Upper lobe of left lung (tissue), 6 donors: ENCODE measurements around the gene SATL1. TPM values are rescaled to one million over a fixed set of nuclear protein-coding genes. Genes with fewer than 3 reads are reported as not detected.

Experiments
- ATAC-seq, 2 donors: fragments of 200-7000 bp; cut with Tn5 transposase; one replicate each; pipeline ENCODE4 v1.9.1; 2022; ENCODE audit warnings: mild to moderate bottlenecking in 2 of 2, moderate library complexity in 2 of 2; ENCODE audit not compliant: low FRiP score in 2 of 2
- DNase-seq, 2 donors: peaks; one replicate each; pipeline ENCODE4 v3.0.0-alpha.2; 2019 to 2020
- H3K27ac ChIP-seq, 4 donors: fragments of 200-600 bp; sonication (generic); one replicate each; pipeline ENCODE4 v1.5.1; 2016 to 2019
- H3K27me3 ChIP-seq, 4 donors: fragments of 200-600 bp; sonication (generic); one replicate each; pipeline ENCODE4 v1.5.1; 2017 to 2019
- H3K36me3 ChIP-seq, 4 donors: fragments of 200-600 bp; sonication (generic); one replicate each; pipeline ENCODE4 v1.5.1; 2016 to 2019
- H3K4me1 ChIP-seq, 4 donors: fragments of 200-600 bp; sonication (generic); one replicate each; pipeline ENCODE4 v1.5.1; 2018 to 2019
- H3K4me3 ChIP-seq, 4 donors: fragments of 200-600 bp; sonication (generic); one replicate each; pipeline ENCODE4 v1.5.1; 2017 to 2019; ENCODE audit warnings: mild to moderate bottlenecking in 2 of 4, moderate library complexity in 1 of 4
- H3K9me3 ChIP-seq, 4 donors: fragments of 200-600 bp; sonication (generic); one replicate each; pipeline ENCODE4 v1.5.1; 2018 to 2019
- CTCF ChIP-seq, 6 experiments: fragments of 450-650 bp in 4 of 6; fragments of 200-600 bp in 2 of 6; sonication (generic) in 2 of 6; IDR thresholded peaks; one replicate each; pipeline ENCODE4 v1.5.1; 2016 to 2019; ENCODE audit warnings: antibody characterized with exemption in 6 of 6
- EP300 ChIP-seq, 4 donors: sonication (generic); formaldehyde crosslinking; IDR thresholded peaks; one replicate each; pipeline ENCODE4 v1.5.1; 2017; ENCODE audit warnings: antibody characterized with exemption in 4 of 4, control low read depth in 2 of 4
- POLR2A ChIP-seq, 4 donors: fragments of 450-650 bp; IDR thresholded peaks; one replicate each; pipeline ENCODE4 v1.5.1; 2016 to 2017; ENCODE audit warnings: antibody characterized with exemption in 4 of 4, mild to moderate bottlenecking in 2 of 4
- POLR2AphosphoS5 ChIP-seq, 2 donors: sonication (generic); formaldehyde crosslinking; IDR thresholded peaks; one replicate each; pipeline ENCODE4 v1.5.1; 2017; ENCODE audit warnings: antibody characterized with exemption in 2 of 2
- WGBS, 2 donors: methylation state at CpG; one replicate each; pipeline ENCODE4 v1.1.5; 2017 to 2018; 5-methylcytosine and 5-hydroxymethylcytosine counted together
- total RNA-seq, 6 donors: library from RNA; depleted of rRNA in 4 of 6; stranded (reverse); fragments of >200 nt in 4 of 6; gene quantifications; one replicate each; pipeline versions ENCODE4 v1.1.0 to v1.2.1, GENCODE V29; 2016 to 2021
- donor health status: DM: no; HTN: no; CAD: no; lungs with moderate emphysema.
- donor health status: DM: no; HTN: yes; CAD: no; lungs with severe emphysema.

SATL1 gene
- total RNA-seq, 6 donors from 2014 or later: not detected

- no peak overlapping the region for H3K27ac ChIP-seq
- no peaks in the 10 kb centered on the region for H3K36me3 ChIP-seq
- no peaks in the 10 kb centered on the region for H3K9me3 ChIP-seq
- no peaks in the 10 kb centered on the region for H3K27me3 ChIP-seq
- no peaks in the 10 kb centered on the region for H3K4me1 ChIP-seq
- DNase-seq: no peak
- WGBS, 2 donors: 55 to 59% methylated on average over 3 of the region's 3 CpGs
- TF ChIP-seq CTCF (IDR thresholded peaks at IDR 0.05) (no peak), EP300 (IDR thresholded peaks at IDR 0.05) (no peak), POLR2AphosphoS5 (IDR thresholded peaks at IDR 0.05) (no peak), POLR2A (IDR thresholded peaks at IDR 0.05) (no peak)
- H3K4me3 ChIP-seq: no peak overlapping the region
- ATAC-seq: no peak
Observed at GRCh38 chrX:85052205-85052604, 191.4 kb downstream of the SATL1 start.

GRCh38 chrX:85051627-85052026, 192.0 kb downstream of the SATL1 start:
- H3K4me3 ChIP-seq: no peak overlapping the region
- ATAC-seq (no peak), DNase-seq (no peak)
- 48% methylated on average over 1 of the region's 1 CpG; no CpG with 5 or more reads in 1 of the 2 donors for WGBS, 2 donors
- no peaks in the 10 kb centered on the region for H3K9me3 ChIP-seq
- no peaks in the 10 kb centered on the region for H3K4me1 ChIP-seq
- no peak for TF ChIP-seq POLR2AphosphoS5 (IDR thresholded peaks at IDR 0.05)
- no peak for TF ChIP-seq CTCF (IDR thresholded peaks at IDR 0.05)
- no peak for TF ChIP-seq POLR2A (IDR thresholded peaks at IDR 0.05)
- no peak for TF ChIP-seq EP300 (IDR thresholded peaks at IDR 0.05)
- H3K27me3 ChIP-seq: no peaks in the 10 kb centered on the region
- no peak overlapping the region for H3K27ac ChIP-seq
- no peaks in the 10 kb centered on the region for H3K36me3 ChIP-seq

Other genes starting within 250 kb of the SATL1 start
- 10 to 100 TPM in 3 of 6 donors, 1 to 10 TPM in 3; 3.8 to 17.0 (median 11.6) TPM for gene APOOL, start 239.9 kb downstream of the SATL1 start, total RNA-seq
- gene ZNF711, start 212 bp upstream of the SATL1 start, total RNA-seq: 1 to 10 TPM in 4 of 6 donors, under 1 TPM in 2; 0.49 to 3.0 (median 1.1) TPM
- gene POF1B, start 135.9 kb upstream of the SATL1 start, total RNA-seq: 1 to 10 TPM; 1.0 to 5.8 (median 2.5) TPM